Activated naive CD4-positive, alpha-beta T cell treated with Interleukin-2 at 50 U/mL for 16 hours (primary cell): Measurements from ENCODE around the gene UBN1.
"Not testable (repeated sequence)": the region's sequence is repeated elsewhere in the genome, so short reads cannot be mapped to it uniquely, and the experiment has no call there.

Experiments used
- DNase-seq: peaks from one replicate; pipeline ENCODE4 v3.0.0-alpha.2; 2020

The UBN1 gene

DNA sequence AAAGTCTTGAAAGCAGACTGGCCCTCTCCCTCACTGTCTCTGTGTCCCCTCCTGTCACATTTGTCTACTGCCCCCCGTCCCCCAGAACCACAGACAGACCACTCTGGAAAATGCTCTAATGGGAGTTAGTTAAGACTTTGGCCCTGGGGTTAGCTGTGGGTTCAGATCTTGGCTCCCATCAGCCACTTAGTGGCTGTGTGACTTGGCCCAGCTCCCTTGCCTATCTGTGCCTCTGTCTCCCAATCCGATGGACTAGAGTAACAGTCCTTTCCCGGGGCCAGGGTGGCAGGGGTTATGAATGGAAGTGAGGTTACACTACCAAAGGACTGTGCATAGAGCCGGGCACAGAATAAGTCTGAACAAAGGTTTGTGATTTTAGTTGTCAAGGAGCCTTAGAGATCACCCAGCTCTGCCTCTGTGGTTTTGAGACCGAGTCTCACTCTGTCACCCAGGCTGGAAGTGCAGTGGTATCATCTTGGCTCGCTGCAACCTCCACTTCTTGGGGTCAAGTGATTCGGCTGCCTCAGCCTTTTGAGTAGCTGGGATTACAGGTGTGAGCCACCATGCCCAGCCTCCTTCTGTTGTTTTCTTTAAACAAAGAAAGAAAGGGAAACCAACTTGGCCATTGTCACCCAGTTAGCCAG lies 66.0 kb downstream of the UBN1 start:
- no peak for DNase-seq

- no peak for DNase-seq
These were observed 66.7 kb downstream of the UBN1 start for GRCh38 chr16:4913774-4914525.

- no peak for DNase-seq
These were observed 67.4 kb downstream of the UBN1 start for GRCh38 chr16:4914528-4915225.

DNA sequence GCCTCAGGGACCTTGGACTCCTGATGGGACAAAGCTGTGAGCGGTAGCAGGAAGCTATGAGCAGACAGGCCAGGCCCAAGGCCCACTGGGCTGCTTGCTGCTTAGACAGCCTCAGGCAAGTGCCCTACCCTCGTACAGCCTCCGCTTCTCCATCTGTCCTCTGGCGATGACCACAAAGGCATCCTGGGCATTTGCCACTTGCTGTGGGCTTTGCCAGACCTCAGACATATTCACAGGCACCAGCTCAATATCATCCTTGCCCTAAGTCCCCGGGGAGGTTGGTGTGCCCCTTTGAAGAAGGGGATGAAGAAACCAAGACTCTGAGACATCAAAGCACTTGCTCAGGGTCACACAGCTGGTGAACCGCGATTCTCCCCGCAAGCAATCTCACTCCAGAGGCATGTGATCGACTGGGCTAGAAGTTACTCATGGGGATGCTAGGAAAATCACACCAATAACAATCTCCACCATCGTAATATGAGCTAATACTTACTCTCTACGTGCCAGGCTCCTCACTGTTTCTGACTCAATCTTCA lies 68.0 kb downstream of the UBN1 start:
- DNase-seq = no peak

- DNase-seq = no peak
These were observed 69.8 kb downstream of the UBN1 start for GRCh38 chr16:4917117-4917516.

- no peak for DNase-seq
These were observed 71.5 kb downstream of the UBN1 start for GRCh38 chr16:4918781-4919251.

DNA sequence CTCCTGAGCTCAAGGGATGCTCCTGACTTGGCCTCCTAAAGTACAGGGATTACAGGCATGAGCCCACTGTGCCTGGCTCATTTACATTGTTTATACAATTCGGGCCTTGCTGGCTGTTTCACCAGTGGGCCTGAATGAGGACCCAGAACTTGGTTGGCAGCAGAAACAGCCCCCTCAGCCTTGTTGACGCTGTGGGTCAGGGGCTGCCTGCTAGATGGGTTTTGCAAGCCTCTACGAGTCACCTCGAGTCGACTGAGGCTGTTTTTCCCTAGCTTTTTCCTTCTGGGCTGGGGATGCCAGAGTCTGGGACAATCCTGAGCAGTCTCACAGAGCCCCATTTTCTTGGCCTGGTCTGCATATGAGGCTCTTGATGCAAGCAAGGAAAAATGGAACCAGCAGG lies 73.5 kb downstream of the UBN1 start:
- DNase-seq = no peak

GRCh38 chr16:4922721-4923342 lies 75.6 kb downstream of the UBN1 start:
- no peak for DNase-seq

DNA sequence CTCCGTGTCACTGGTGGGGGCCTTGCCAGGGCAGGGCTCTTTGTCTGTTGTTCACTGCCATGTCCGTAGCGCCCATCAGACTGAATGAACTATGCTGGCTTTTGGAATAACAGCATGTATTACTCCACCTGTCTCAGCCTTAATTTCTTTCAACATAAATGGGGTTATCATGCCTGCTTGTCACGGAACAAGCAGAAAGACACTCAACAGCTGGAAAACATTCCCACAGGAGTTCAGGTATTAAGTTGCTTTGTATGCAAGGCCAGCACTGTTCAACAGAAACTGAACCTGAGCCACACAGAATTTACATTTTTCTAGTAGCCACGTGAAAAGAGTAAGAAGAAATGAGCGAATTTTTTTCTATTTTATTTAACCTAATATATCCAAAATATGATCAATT lies 76.6 kb downstream of the UBN1 start:
- no peak for DNase-seq

DNA sequence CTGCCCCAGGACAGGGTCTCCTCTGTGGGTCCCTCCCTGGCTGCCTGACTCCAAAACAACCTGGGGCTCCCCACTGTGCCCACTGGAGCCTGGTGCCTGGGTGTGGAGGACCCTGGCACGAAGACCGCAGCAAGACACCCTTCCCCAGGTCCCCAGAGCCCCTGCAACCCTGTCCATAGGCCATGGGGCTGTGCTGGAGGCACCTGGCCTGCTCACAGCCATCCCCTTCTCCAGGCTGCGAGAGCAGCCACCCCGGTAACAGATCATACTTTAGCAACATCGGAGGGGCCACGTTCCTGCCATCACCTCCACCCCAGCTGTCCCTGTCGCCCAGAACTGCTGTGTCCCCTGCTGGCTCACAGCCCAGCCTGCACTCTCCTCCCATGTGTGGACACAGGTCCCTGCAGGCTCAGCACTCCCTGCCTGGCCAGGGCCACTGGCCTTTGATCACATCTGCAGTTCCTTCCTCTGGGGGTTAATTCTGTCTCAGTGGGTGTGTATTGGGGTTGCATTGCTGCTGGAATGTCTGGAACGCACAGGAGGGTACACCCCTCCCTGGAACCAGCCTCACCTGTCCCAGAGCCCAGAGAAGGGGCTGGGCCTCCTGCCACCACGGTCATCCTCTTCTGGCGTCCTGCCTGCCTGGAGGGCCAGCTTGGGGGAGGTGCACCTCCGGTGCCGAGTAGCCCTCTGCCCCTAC lies 77.5 kb downstream of the UBN1 start:
- DNase-seq = no peak

DNA sequence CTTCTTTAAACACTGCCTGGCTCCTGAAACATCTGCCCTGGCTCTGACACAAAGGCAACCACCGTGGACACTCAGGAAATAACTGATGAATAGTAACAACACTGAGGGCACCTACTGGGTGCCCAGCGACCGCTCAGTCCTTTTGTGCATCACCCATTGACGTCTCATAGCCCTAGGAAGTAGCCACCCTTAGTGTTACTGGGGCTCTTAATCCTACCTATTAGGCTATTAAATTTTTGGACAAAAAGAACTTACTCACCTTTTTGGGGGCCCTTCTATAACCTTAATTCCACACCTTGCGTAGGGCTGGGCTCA lies 78.0 kb downstream of the UBN1 start:
- no peak for DNase-seq

DNA sequence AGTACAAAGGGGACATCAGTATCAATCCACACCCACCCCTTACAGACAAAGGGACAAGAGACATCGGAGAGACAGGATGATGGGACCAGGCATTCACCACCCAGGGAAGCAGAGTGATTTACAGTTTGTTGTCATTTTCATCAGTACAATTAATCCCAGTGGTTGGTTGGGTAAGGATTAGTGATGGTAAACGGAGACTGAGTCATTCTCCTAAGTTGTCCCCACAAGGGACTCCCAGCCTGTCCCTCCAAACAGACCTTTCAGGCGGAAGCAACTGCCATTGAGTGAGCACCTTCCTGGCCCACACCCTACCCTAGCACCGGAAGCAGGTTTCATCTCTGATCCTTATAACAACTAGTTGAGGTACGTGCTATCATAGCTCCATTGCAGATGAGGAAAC lies 78.5 kb downstream of the UBN1 start:
- DNase-seq = no peak

- DNase-seq = no peak
These were observed 79.6 kb downstream of the UBN1 start for GRCh38 chr16:4926928-4927327.

GRCh38 chr16:4927661-4928060 lies 80.4 kb downstream of the UBN1 start:
- DNase-seq = no peak

GRCh38 chr16:4928227-4928626 lies 80.9 kb downstream of the UBN1 start:
- no peak for DNase-seq

- DNase-seq = not testable (repeated sequence)
These were observed 82.3 kb downstream of the UBN1 start for GRCh38 chr16:4929619-4930018.

DNA sequence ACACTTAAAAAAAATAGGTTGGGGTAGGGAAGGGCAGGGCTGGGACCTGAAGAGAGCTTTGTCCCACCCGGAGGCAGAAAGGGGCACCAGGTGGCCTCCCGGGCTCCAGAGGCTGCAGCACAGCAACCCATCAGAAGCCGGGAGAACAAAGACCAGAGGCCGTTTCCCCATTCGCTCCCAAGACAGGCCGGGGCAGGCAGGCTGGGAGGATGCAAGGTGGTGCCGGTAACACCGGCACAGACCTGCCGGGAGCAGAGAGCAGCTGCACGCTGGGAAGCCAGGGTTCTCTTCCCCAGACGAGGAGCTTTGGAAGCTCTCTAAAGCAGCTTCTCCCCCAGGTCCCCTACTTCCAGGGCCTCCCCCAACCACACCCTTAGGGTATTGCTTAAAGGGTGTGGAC lies 84.1 kb downstream of the UBN1 start:
- DNase-seq = no peak
